Measurements from ENCODE around the gene METTL22. TPM values are rescaled to one million over a fixed set of nuclear protein-coding genes. Genes with fewer than 3 reads are reported as not detected.

METTL22 gene
- total RNA-seq, 1 donor from 2014 or later: 49.6 TPM

DNA sequence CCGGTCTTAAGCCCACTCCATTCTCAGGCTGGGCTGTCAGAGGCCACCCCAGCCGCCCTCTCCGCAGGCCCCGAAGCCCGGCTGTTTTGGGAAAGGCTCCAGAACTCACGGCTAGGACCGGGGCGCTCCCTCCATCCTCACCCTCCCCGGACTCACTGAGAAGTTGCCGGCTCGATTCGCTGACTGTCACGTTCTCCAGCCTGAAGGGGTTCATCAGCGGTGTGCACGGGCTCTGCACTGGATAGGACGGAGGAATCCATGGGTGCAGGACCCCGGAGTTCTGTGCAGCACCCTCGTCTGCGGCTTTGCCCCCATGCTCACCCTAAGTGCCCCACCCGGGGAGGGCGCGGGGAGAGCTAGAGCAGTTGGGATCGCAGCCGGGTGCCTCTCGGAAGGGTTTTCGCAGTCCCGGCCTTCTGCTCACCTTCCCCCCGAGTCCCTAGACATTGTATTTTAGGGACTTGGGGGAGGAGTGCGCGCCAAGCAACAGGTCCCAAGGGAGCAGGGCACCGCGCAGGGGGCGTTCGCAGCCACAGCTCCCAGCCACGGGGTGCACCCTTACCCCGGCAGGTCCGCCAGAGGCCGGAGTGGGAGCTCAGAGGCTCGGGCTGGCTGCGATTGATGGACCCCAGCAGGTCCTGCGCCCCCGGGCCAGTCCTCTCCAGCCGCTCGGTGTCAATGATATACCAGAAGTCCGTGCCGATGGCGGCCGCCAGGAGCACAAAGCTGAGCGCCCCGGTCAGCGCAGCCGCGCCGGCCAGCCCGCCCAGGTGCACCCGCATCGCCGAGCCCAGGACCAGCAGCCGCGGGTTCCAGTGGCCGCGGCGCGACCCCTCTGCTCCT lies 32.2 kb upstream of the METTL22 start:
- POLR2A ChIA-PET: no interaction called here
- peaks cover 26% of the 10 kb centered on the region for H3K27me3 Mint-ChIP-seq
- TF ChIP-seq, protein P1, sequence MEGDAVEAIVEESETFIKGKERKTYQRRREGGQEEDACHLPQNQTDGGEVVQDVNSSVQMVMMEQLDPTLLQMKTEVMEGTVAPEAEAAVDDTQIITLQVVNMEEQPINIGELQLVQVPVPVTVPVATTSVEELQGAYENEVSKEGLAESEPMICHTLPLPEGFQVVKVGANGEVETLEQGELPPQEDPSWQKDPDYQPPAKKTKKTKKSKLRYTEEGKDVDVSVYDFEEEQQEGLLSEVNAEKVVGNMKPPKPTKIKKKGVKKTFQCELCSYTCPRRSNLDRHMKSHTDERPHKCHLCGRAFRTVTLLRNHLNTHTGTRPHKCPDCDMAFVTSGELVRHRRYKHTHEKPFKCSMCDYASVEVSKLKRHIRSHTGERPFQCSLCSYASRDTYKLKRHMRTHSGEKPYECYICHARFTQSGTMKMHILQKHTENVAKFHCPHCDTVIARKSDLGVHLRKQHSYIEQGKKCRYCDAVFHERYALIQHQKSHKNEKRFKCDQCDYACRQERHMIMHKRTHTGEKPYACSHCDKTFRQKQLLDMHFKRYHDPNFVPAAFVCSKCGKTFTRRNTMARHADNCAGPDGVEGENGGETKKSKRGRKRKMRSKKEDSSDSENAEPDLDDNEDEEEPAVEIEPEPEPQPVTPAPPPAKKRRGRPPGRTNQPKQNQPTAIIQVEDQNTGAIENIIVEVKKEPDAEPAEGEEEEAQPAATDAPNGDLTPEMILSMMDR (IDR thresholded peaks at IDR 0.05): no peak
- no peaks in the 10 kb centered on the region for H3K36me3 Mint-ChIP-seq (ENCODE audit: low read depth)
- intact Hi-C loops (cut with micrococcal nuclease): no loop called here
- no peaks in the 10 kb centered on the region for H3K9me3 Mint-ChIP-seq
- H3K4me1 Mint-ChIP-seq: peaks cover 13% of the 10 kb centered on the region
- H3K27ac Mint-ChIP-seq: no peak overlapping the region
- CTCF ChIA-PET: no interaction called here
- no peak for DNase-seq
- no peak overlapping the region for H3K4me3 Mint-ChIP-seq
- ATAC-seq (ENCODE audit: low read depth): no peak

DNA sequence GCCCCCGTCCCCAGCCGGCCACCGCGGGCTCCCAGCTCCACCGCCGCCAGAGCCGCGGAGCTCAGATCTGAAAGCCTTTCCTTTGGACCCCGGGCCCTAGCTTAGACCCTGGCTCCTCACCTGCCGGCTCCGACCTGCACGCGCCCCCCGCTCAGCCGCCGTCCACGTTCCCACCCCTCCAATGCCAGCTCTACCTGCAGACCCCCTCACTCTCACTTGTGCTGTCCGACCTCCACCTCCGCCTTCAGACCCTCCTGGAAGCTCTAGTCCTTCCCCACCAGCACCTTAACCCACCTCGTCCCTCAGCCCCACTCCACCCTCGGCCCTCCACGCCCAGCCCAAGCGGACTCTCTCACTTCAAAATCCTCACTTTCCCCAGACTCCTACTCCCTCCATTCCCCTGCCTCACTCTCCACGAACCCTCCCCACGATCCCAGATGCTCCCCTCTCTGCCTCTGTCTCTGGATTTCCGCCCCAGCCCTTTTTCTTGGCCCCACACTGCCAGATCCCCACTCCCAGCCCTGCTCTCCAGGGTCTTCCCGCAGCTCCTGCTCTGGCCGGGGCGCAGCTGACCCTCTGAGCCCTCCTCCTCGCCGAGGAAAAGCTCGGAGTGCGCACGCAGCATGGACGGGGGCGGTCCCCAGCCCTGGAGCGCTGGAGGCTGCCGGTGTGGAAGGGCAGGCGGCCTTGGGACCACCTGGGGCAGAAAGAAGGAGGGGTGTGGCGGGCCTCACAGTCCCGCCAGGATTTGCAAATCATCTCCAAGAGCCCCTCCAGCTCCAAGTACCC lies 31.4 kb upstream of the METTL22 start, which contains the start of gene TMEM114:
Gene TMEM114 (minus strand): TSS at position 612 of the 789 bp plus-strand sequence. CDS start 673 bp downstream, outside the sequence.
- peaks cover 30% of the 10 kb centered on the region for H3K27me3 Mint-ChIP-seq
- TF ChIP-seq, protein P1 (IDR thresholded peaks at IDR 0.05): no peak
- H3K36me3 Mint-ChIP-seq (ENCODE audit: low read depth): no peaks in the 10 kb centered on the region
- H3K4me3 Mint-ChIP-seq: peak within 1 kb of the TSS; percentile 11
- H3K9me3 Mint-ChIP-seq: no peaks in the 10 kb centered on the region
- no peak within 1 kb of the TSS for H3K27ac Mint-ChIP-seq
- POLR2A ChIA-PET: no interaction called here
- intact Hi-C loops (cut with micrococcal nuclease): no loop called here
- peaks cover 13% of the 10 kb centered on the region for H3K4me1 Mint-ChIP-seq
- CTCF ChIA-PET: no interaction called here
- ATAC-seq (ENCODE audit: low read depth) (no peak), DNase-seq (no peak)

DNA sequence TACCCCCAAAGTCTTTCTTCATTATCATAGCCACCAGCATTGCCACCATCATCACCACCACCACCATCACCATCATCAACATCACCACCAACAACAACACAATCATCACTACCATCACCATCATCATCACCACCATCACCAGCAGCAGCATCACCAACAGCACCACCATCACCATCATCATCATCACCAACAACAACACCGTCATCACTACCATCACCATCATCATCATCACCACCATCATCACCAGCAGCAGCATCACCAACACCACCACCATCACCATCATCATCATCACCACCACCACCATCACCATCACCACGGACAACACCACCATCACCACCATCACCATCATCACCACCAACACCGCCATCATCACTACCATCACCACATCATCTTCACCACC lies 30.7 kb upstream of the METTL22 start:
- TF ChIP-seq, protein P1 (IDR thresholded peaks at IDR 0.05): no peak
- peaks cover 29% of the 10 kb centered on the region for H3K27me3 Mint-ChIP-seq
- no peaks in the 10 kb centered on the region for H3K36me3 Mint-ChIP-seq (ENCODE audit: low read depth)
- ChIA-PET CTCF (no interaction called here), POLR2A (no interaction called here)
- no peak overlapping the region for H3K4me3 Mint-ChIP-seq
- DNase-seq (no peak), ATAC-seq (ENCODE audit: low read depth) (no peak)
- no peaks in the 10 kb centered on the region for H3K9me3 Mint-ChIP-seq
- peaks cover 13% of the 10 kb centered on the region for H3K4me1 Mint-ChIP-seq
- no peak overlapping the region for H3K27ac Mint-ChIP-seq
- intact Hi-C loops (cut with micrococcal nuclease): no loop called here

DNA sequence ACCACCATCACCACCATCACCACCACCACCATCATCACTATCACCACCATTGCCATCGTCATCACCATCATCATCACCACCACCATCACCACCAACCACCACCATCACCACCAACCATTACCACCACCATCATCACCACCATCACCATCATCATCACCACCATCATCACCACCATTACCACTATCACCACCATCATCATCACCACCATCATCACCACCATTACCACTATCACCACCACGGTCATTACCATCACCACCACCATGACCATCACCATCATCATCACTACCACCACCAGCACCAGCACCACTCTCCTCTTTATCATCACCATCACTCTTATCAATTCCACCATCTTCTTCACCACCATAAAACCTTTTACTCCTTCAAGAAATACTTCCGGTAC lies 30.0 kb upstream of the METTL22 start:
- H3K4me3 Mint-ChIP-seq: no peak overlapping the region
- peaks cover 13% of the 10 kb centered on the region for H3K4me1 Mint-ChIP-seq
- TF ChIP-seq, protein P1 (IDR thresholded peaks at IDR 0.05): no peak
- ChIA-PET POLR2A (no interaction called here), CTCF (no interaction called here)
- DNase-seq: no peak
- H3K9me3 Mint-ChIP-seq: no peaks in the 10 kb centered on the region
- H3K27ac Mint-ChIP-seq: no peak overlapping the region
- intact Hi-C loops (cut with micrococcal nuclease): no loop called here
- H3K27me3 Mint-ChIP-seq: peaks cover 26% of the 10 kb centered on the region
- H3K36me3 Mint-ChIP-seq (ENCODE audit: low read depth): no peaks in the 10 kb centered on the region
- ATAC-seq (ENCODE audit: low read depth): no peak

DNA sequence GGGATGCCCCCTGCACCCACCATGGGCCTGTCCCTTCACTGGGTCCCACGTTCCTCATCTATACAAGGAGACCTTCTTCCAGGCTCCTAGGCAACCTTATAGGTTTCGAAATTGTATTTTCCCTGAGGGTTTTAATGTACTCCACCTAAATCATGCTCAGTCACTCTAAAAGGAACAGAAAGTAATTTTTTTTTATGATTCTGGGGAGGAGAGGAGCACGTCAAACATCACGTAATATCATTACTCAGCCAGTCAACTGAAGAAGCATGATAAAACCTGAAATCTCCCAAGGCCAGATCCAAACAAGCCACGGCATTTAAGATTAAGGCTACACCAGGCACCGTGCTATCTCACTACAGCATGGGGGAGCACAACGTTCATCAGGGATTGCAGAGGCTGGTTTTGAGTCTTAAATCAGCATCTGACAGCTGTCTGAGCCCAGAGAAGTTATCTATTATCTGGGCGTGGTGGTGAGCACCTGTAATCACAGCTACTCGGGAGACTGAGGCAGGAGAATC lies 27.3 kb upstream of the METTL22 start:
- H3K4me3 Mint-ChIP-seq: no peak overlapping the region
- H3K9me3 Mint-ChIP-seq: peaks cover 6% of the 10 kb centered on the region
- H3K27ac Mint-ChIP-seq: no peak overlapping the region
- H3K36me3 Mint-ChIP-seq (ENCODE audit: low read depth): no peaks in the 10 kb centered on the region
- DNase-seq (no peak), ATAC-seq (ENCODE audit: low read depth) (no peak)
- intact Hi-C loops (cut with micrococcal nuclease): no loop called here
- H3K27me3 Mint-ChIP-seq: peaks cover 18% of the 10 kb centered on the region
- ChIA-PET POLR2A (no interaction called here), CTCF (no interaction called here)
- peaks cover 5% of the 10 kb centered on the region for H3K4me1 Mint-ChIP-seq
- TF ChIP-seq, protein P1 (IDR thresholded peaks at IDR 0.05): no peak
